Endothelial cell (in vitro differentiated cells): ENCODE results near the gene IGFBPL1. TPM values are rescaled to one million over a fixed set of nuclear protein-coding genes. Genes with fewer than 3 reads are reported as not detected.
A peak's percentile ranks its signal among the peaks of the same experiment; 100 is the strongest.

Experiments
- DNase-seq: peaks from one replicate; pipeline ENCODE4 v3.0.0; 2021; ENCODE audit warnings: low spot score
- H3K27ac Mint-ChIP-seq: one replicate; pipeline ENCODE4 v1.8.0; 2021; ENCODE audit warnings: mixed read lengths, inconsistent platforms; ENCODE audit not compliant: unreplicated experiment
- H3K27me3 Mint-ChIP-seq: one replicate; pipeline ENCODE4 v1.8.0; 2021; ENCODE audit warnings: mild to moderate bottlenecking, moderate library complexity, mixed read lengths, inconsistent platforms; ENCODE audit not compliant: unreplicated experiment
- H3K36me3 Mint-ChIP-seq: one replicate; pipeline ENCODE4 v1.8.0; 2021; ENCODE audit warnings: mild to moderate bottlenecking, low read depth, mixed read lengths, inconsistent platforms; ENCODE audit not compliant: unreplicated experiment
- H3K4me1 Mint-ChIP-seq: one replicate; pipeline ENCODE4 v1.8.0; 2021; ENCODE audit warnings: mild to moderate bottlenecking, mixed read lengths, inconsistent platforms; ENCODE audit not compliant: unreplicated experiment
- H3K4me3 Mint-ChIP-seq: one replicate; pipeline ENCODE4 v1.8.0; 2021; ENCODE audit warnings: mild to moderate bottlenecking, mixed read lengths, inconsistent platforms; ENCODE audit not compliant: unreplicated experiment
- H3K9me3 Mint-ChIP-seq: one replicate; pipeline ENCODE4 v1.8.0; 2021; ENCODE audit warnings: mixed read lengths, inconsistent platforms; ENCODE audit not compliant: unreplicated experiment
- total RNA-seq: library from RNA; stranded (reverse); fragmentation: NEBNext Ultra II Directional; extraction: Animal tissue kit (Norgen Biotek cat#: 25700); gene quantifications from one replicate; pipeline ENCODE4 v1.2.1, GENCODE V29; 2021; ENCODE audit not compliant: unreplicated experiment
- TF ChIP-seq, protein P1 (sequence below): fragments of 200-600 bp; sonication (generic); IDR thresholded peaks from one replicate; pipeline ENCODE4 v1.5.0; 2021; ENCODE audit warnings: antibody characterized with exemption; ENCODE audit not compliant: unreplicated experiment

Gene IGFBPL1
- total RNA-seq, 1 donor from 2014 or later: 9.1 TPM

DNA sequence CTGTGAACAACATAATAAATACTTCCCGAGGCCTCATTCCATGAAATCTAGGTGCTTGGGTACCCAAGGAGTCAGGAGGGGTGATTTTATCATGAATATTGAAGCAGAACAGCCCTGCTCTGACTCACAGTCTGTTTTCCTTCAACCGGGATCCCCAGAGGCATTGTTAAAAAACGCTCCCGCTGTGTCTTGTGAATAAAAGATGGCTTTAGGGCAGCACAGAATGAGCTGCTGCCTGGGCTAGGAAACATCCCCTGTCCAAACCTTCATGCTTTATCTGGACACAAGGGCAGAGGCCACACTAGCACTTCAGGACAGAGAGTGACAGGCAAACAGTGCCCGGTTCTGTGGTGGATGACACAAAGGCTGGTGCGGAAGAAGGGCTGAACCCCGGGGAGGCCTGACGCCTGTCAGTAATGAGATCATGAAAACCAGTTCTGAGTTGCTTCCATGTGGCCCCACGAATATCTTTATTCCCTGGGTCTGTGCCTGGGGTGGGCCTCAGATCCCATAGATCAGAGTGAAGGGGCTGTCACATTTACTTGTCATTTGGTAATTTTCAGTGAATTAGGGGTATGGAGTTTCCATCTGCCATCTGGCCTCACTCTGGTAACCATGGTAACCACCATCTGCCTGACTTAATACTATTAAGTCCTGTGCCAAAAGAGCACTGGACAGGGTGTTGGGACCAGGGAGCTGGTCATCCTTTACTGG lies 2.6 kb downstream of the IGFBPL1 start:
- Mint-ChIP-seq H3K4me3 (peak overlapping the region; percentile 31), H3K9me3 (no peaks in the 10 kb centered on the region), H3K27me3 (peaks cover 5% of the 10 kb centered on the region), H3K36me3 (no peaks in the 10 kb centered on the region), H3K27ac (no peak overlapping the region), H3K4me1 (peaks cover 3% of the 10 kb centered on the region)
- TF ChIP-seq, protein P1, sequence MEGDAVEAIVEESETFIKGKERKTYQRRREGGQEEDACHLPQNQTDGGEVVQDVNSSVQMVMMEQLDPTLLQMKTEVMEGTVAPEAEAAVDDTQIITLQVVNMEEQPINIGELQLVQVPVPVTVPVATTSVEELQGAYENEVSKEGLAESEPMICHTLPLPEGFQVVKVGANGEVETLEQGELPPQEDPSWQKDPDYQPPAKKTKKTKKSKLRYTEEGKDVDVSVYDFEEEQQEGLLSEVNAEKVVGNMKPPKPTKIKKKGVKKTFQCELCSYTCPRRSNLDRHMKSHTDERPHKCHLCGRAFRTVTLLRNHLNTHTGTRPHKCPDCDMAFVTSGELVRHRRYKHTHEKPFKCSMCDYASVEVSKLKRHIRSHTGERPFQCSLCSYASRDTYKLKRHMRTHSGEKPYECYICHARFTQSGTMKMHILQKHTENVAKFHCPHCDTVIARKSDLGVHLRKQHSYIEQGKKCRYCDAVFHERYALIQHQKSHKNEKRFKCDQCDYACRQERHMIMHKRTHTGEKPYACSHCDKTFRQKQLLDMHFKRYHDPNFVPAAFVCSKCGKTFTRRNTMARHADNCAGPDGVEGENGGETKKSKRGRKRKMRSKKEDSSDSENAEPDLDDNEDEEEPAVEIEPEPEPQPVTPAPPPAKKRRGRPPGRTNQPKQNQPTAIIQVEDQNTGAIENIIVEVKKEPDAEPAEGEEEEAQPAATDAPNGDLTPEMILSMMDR: no peak
- no peak for DNase-seq

DNA sequence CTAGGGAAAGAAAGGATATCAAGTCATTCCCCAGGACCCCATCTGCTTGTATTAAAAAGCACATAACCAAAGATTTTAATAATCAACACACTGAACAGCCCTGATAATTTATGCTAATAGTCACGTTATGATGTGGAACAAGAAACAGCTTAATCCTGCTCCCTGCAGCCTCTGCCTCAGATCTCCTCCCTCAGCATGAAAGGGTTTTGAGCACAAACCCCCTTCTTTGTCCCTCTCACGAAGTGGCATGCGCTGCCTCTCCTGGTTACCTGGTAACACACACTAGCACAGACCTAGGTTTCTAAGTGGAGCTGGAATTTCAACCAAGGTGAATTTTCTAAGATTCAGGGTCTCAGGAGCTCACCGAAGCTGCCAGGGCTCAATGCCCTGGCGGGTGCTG lies 5.1 kb downstream of the IGFBPL1 start:
- Mint-ChIP-seq H3K27ac (no peak overlapping the region), H3K9me3 (no peaks in the 10 kb centered on the region), H3K4me1 (peaks cover 3% of the 10 kb centered on the region), H3K36me3 (no peaks in the 10 kb centered on the region), H3K4me3 (no peak overlapping the region), H3K27me3 (peaks cover 4% of the 10 kb centered on the region)
- DNase-seq: no peak
- TF ChIP-seq, protein P1: no peak

DNA sequence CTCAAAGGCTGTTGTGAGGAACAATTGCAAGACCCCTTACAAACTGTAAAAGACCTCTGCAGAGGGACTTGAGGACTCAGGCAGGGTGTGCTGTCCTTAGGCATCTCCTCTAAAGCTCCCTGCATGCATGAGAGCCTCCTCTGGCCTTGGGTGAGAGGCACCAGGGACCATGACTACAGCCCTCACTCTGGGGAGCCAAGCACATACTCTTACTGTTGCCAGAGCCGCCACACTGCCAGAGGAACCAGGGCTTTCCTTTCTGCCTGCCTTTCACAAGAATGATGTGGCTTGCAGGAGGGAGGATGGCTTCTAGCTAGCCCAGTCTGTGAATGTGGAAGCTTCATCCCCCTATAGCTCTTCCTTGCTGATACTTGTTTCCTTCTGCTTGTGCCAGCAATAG lies 5.9 kb downstream of the IGFBPL1 start:
- no peak for DNase-seq
- Mint-ChIP-seq H3K4me1 (peaks cover 1% of the 10 kb centered on the region), H3K27ac (no peak overlapping the region), H3K4me3 (no peak overlapping the region), H3K27me3 (peaks cover 2% of the 10 kb centered on the region), H3K36me3 (peaks cover 3% of the 10 kb centered on the region), H3K9me3 (no peaks in the 10 kb centered on the region)
- TF ChIP-seq, protein P1: no peak

DNA sequence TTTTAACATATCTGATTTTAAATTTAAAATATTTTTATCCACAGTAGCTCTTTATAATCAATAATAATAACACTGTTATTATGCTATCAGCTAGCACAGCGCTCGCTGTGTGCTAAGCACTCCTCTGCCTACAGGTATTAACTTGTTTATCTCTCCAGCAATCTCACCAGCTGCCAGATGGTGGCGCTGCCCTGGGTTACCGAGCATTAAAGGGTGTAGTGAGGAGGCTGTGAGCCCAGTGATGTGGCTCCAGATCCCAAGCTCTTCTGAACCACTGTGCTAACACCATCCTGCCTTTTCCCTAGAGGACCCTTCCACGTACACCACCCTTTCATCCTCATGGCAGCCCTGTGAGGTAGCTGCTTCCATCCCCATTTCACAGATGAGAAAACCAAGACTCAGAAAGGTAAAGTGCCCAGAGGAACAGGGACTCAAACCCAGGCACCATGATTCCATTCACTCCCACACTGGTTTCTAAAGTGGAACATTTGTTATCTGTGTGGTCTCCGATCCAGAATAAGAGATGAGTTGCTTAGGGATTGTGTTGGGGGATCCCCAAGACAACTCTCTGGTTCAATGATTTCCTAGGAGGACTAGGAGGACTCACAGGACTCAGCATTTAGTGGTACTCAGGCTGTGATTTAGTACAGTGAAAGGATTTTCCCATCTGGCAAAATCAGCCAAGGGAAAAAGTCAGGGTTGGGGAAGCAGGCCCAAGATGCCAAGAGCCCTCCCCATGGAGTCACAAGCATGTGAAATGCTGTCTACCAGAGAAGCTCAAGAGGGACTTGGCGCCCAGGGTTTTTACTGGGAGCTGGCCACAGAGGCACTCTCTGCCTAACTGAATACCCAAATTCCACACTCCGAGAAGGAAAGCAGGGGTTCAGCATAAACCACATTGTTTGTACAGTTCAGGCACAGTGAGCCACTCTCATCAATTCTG lies 7.0 kb downstream of the IGFBPL1 start:
- TF ChIP-seq, protein P1: peak; percentile 91
- DNase-seq: peak; percentile 70
- no peak overlapping the region for H3K27ac Mint-ChIP-seq
- no peaks in the 10 kb centered on the region for H3K9me3 Mint-ChIP-seq
- peaks cover 5% of the 10 kb centered on the region for H3K36me3 Mint-ChIP-seq
- H3K27me3 Mint-ChIP-seq: peaks cover 1% of the 10 kb centered on the region
- peaks cover 3% of the 10 kb centered on the region for H3K4me1 Mint-ChIP-seq
- H3K4me3 Mint-ChIP-seq: no peak overlapping the region
